WI38 (cell line): ENCODE results near the gene CEP131.

Experiments
- H3K4me3 ChIP-seq: 2 replicates; pipeline ENCODE4 v1.5.1; 2011; ENCODE audit warnings: low read depth, mild to moderate bottlenecking, control low read depth, low read length
- CTCF ChIP-seq: IDR thresholded peaks from 2 replicates; pipeline ENCODE4 v1.5.1; 2012; ENCODE audit warnings: low read depth, mild to moderate bottlenecking, control low read depth, low read length

The CEP131 gene

GRCh38 chr17:81178136-81179091, 44.4 kb downstream of the CEP131 start:
- H3K4me3 ChIP-seq, result no peak overlapping the region
- no peak for TF ChIP-seq CTCF

- TF ChIP-seq CTCF, result no peak
- no peak overlapping the region for H3K4me3 ChIP-seq
Measured at GRCh38 chr17:81176666-81177065, 46.1 kb downstream of the CEP131 start.

- no peak for TF ChIP-seq CTCF
- no peak overlapping the region for H3K4me3 ChIP-seq
Measured at GRCh38 chr17:81173762-81174155, 49.0 kb downstream of the CEP131 start.

- no peak for TF ChIP-seq CTCF
- H3K4me3 ChIP-seq, result no peak overlapping the region
Measured at GRCh38 chr17:81173052-81173761, 49.6 kb downstream of the CEP131 start.

- no peak for TF ChIP-seq CTCF
Measured at GRCh38 chr17:81171941-81172340, 50.8 kb downstream of the CEP131 start.

GRCh38 chr17:81170727-81171494, 51.9 kb downstream of the CEP131 start:
- no peak for TF ChIP-seq CTCF
- no peak overlapping the region for H3K4me3 ChIP-seq

More at GRCh38 chr17:81171941-81172340, 50.8 kb downstream of the CEP131 start:
- H3K4me3 ChIP-seq, result no peak overlapping the region
